Brain microvascular endothelial cell (primary cell): Measurements from ENCODE around the gene COL25A1.
A peak's percentile ranks its signal among the peaks of the same experiment; 100 is the strongest.

Source experiments
- DNase-seq: peaks from one replicate; pipeline ENCODE4 v3.0.0-alpha.2; 2020
- H3K27ac ChIP-seq: fragments of 250-450 bp; sonication (Bioruptor Pico); 2 replicates; pipeline ENCODE4 v1.5.1; 2020; ENCODE audit warnings: mild to moderate bottlenecking, moderate library complexity
- H3K27me3 ChIP-seq: fragments of 250-450 bp; sonication (Bioruptor Pico); replicated peaks from 2 replicates; pipeline ENCODE4 v1.5.1; 2020; ENCODE audit warnings: mild to moderate bottlenecking
- H3K36me3 ChIP-seq: fragments of 250-450 bp; sonication (Bioruptor Pico); replicated peaks from 2 replicates; pipeline ENCODE4 v1.5.1; 2020; ENCODE audit warnings: mild to moderate bottlenecking
- H3K4me3 ChIP-seq: 2 replicates; pipeline ENCODE4 v1.5.1; 2011; ENCODE audit warnings: low read depth, mild to moderate bottlenecking, control low read depth, low read length, moderate library complexity
- CTCF ChIP-seq: IDR thresholded peaks from 2 replicates; pipeline ENCODE4 v1.5.1; 2011; ENCODE audit warnings: low read depth, mild to moderate bottlenecking, moderate library complexity, low read length, control low read depth, inconsistent platforms; ENCODE audit errors: missing control alignments
- in situ Hi-C: cut with HindIII; loops from 2 replicates; pipeline ENCODE4 v1.10.0; 2017; ENCODE audit warnings: low sequenced_read_pairs, low pct_ligation_motif_present

The COL25A1 gene

DNA sequence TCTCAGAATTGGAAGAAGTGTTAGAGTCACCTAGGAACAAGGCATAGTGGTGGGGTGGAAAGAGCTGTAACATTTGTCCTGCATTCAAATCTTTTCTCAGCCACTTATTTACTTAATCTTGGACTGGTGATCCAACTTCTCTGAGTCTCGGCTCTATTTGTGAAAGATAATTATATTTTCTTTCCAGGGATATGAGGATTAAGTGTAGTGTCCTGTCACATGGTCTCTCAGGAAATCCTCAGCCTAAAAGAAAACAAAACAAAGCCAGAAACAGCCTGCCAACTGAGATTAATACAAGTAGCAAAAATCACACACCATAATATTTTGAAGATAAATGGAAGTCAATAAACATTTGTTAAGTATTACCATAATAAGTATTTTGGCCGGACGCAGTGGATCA, 506.3 kb downstream of the COL25A1 start:
- Histone ChIP-seq H3K4me3 (no peak overlapping the region), H3K27ac (no peak overlapping the region), H3K36me3 (no peaks in the 10 kb centered on the region), H3K27me3 (no peaks in the 10 kb centered on the region)
- in situ Hi-C loops, result no loop called here
- no peak for TF ChIP-seq CTCF
- no peak for DNase-seq

DNA sequence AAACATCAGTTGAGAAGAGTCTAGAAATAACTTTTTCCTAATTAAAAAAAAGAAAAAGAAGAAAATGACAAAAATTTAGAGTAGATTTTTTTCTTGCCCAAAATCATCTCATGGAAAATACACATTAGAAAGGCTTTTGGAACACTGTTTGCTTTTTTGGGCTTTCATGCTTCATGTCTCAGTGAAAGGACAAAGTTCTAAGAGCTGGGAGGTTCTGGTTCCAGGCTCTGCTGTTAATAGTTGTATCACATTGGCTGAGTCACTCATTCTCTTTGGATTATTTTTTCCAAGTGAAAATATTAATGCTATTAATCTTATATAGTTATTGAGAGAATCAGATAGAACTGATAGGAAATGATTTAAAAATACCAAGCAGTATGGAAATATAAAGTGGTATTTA, 506.7 kb downstream of the COL25A1 start:
- Histone ChIP-seq H3K4me3 (no peak overlapping the region), H3K27ac (no peak overlapping the region), H3K27me3 (no peaks in the 10 kb centered on the region), H3K36me3 (no peaks in the 10 kb centered on the region)
- in situ Hi-C loops, result no loop called here
- TF ChIP-seq CTCF, result no peak
- no peak for DNase-seq

DNA sequence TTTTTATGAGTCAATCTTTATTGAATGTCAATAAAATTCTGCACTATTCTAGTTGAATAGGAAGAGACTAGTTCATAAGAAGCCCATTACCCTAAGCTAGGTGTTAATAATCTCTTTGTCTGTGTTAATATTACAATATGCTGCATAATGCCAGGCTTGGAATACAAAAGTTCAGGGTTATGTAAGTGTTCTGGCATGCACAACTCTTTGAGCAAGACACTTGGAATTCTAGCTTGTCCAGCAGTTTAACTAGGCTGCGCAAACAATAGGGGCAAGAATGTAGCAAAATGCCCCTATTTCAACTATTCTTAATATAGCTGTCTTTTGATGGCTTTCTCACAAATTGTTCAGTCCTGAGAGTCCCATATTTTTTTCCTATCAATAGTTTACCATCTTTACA, 508.3 kb downstream of the COL25A1 start:
- H3K36me3 ChIP-seq, result no peaks in the 10 kb centered on the region
- peak; percentile 35 for DNase-seq
- no peaks in the 10 kb centered on the region for H3K27me3 ChIP-seq
- in situ Hi-C loops, result no loop called here
- TF ChIP-seq CTCF, result no peak
- no peak overlapping the region for H3K27ac ChIP-seq
- no peak overlapping the region for H3K4me3 ChIP-seq

DNA sequence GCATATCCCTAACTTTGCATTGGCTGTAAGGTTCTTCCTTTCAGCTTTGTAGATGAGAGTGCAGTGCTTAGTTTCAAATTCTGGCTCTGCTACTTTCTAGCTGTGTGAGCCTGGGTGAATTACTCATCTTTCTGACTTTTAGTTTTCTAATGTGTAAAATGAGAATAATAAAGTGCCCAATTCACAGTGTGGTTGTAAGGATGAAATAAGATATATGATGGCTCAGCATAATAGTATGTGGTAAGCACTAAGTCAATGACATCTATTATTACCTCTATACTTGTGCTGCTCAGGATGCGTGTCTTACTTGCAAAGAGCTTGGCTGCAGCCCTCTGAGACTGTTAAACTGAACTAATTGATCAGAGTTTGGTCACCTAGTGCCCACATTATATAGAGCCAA, 509.0 kb downstream of the COL25A1 start:
- Histone ChIP-seq H3K4me3 (no peak overlapping the region), H3K27me3 (no peaks in the 10 kb centered on the region), H3K27ac (no peak overlapping the region), H3K36me3 (no peaks in the 10 kb centered on the region)
- no peak for DNase-seq
- no peak for TF ChIP-seq CTCF
- in situ Hi-C loops, result no loop called here

GRCh38 chr4:108788731-108789130, 513.7 kb downstream of the COL25A1 start:
- Histone ChIP-seq H3K36me3 (no peaks in the 10 kb centered on the region), H3K4me3 (no peak overlapping the region), H3K27me3 (no peaks in the 10 kb centered on the region), H3K27ac (no peak overlapping the region)
- no peak for DNase-seq
- in situ Hi-C loops, result no loop called here
- TF ChIP-seq CTCF, result no peak

DNA sequence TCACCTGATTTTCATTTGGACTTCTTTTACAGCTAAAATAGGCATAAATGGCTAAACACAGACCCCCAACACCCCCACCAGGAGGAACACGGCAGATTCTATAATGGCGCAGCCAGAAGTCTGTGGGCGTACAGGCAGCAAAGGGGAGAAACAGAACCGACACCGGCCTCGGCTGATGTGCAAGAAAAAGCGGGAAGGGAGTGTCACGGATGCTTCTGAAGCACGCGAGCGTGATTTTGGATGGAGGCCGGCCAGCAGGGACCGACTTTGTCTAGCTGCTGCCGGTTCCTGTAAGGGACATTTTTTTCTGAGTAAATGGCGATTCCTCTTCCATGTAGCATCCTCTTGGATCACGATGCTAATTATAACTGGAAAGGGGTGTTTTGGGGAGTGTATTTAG, 514.7 kb downstream of the COL25A1 start:
- H3K27ac ChIP-seq, result no peak overlapping the region
- DNase-seq, result no peak
- no peak overlapping the region for H3K4me3 ChIP-seq
- in situ Hi-C loops, result no loop called here
- H3K27me3 ChIP-seq, result no peaks in the 10 kb centered on the region
- no peak for TF ChIP-seq CTCF
- H3K36me3 ChIP-seq, result no peaks in the 10 kb centered on the region
